K562 (cell line): ENCODE results near the gene ARL8A. TPM values are rescaled to one million over a fixed set of nuclear protein-coding genes. Genes with fewer than 3 reads are reported as not detected.

Source experiments
- ATAC-seq: fragments of 200-7000 bp; cut with Tn5 transposase; 3 replicates; pipeline ENCODE4 v1.9.1; 2020; ENCODE audit warnings: moderate library complexity
- BruUV-seq: library from RNA; stranded (reverse); fragments of 400-500 nt; replicated peaks from 2 replicates; lab custom pipeline; 2021; lab: Mats Ljungman, UMichigan
- CTCF ChIA-PET: fragments of 300-600 bp; formaldehyde crosslinking; extraction: SDS; loops from one replicate; lab custom pipeline; 2021; ENCODE audit warnings: low intra/inter-chr PET ratio; lab: Yijun Ruan, JAX
- POLR2A ChIA-PET: fragments of 300-600, 350-650 bp; sonication (Branson Sonifier 250); formaldehyde crosslinking; extraction: SDS; loops from one replicate; lab custom pipeline; 2021; ENCODE audit warnings: antibody characterized with exemption, inconsistent platforms; lab: Yijun Ruan, JAX
- DNase-seq, 4 experiments: peaks; one replicate each; pipeline versions ENCODE4 v3.0.0 to v3.0.0-alpha.2; 2011 to 2018; ENCODE audit warnings: low spot score in 3 of 4, mixed read lengths in 3 of 4; ENCODE audit errors: extremely low read depth in 1 of 4
- FAIRE-seq: peaks from 2 replicates; lab custom pipeline; 2011; peaks lifted over from hg19 to GRCh38; lab: Jason Lieb, UNC
- H2AFZ ChIP-seq: 2 replicates; pipeline ENCODE4 v1.6.0; 2011; ENCODE audit warnings: low read depth, low read length, control low read depth, inconsistent platforms
- H3K27ac ChIP-seq: fragments of 200-600 bp; 3 replicates; pipeline ENCODE4 v1.8.0; 2011; ENCODE audit warnings: low read depth, mild to moderate bottlenecking, control low read depth, inconsistent platforms, low read length, moderate library complexity, mixed read lengths; ENCODE audit errors: extremely low read depth
- H3K27me3 ChIP-seq, 2 experiments: fragments of 300-600 bp in 1 of 2; 2 replicates in 1 of 2; 3 replicates in 1 of 2; pipeline versions ENCODE4 v1.6.0 to v1.8.0; 2011; ENCODE audit warnings: inconsistent platforms in 2 of 2, low read length in 2 of 2, mild to moderate bottlenecking in 1 of 2, mixed read lengths in 1 of 2, moderate library complexity in 1 of 2; ENCODE audit not compliant: control insufficient read depth in 2 of 2, insufficient read depth in 2 of 2
- H3K36me3 ChIP-seq: fragments of 300-600 bp; 3 replicates; pipeline ENCODE4 v1.8.0; 2011; ENCODE audit warnings: mild to moderate bottlenecking, low read length, inconsistent platforms; ENCODE audit not compliant: control insufficient read depth, insufficient read depth
- H3K4me1 ChIP-seq, 2 experiments: fragments of 200-600 bp in 1 of 2; replicated peaks in 1 of 2; 2 replicates in 1 of 2; 3 replicates in 1 of 2; pipeline versions ENCODE4 v1.5.1 to v1.8.0; 2011; ENCODE audit warnings: inconsistent platforms in 2 of 2, low read length in 2 of 2, mild to moderate bottlenecking in 1 of 2, mixed read lengths in 1 of 2, moderate library complexity in 1 of 2; ENCODE audit not compliant: control insufficient read depth in 2 of 2, insufficient read depth in 2 of 2
- H3K4me2 ChIP-seq: 2 replicates; pipeline ENCODE4 v1.6.1; 2011; ENCODE audit warnings: low read length, control low read depth, inconsistent platforms, mixed read lengths; ENCODE audit not compliant: insufficient read depth
- H3K4me3 ChIP-seq: fragments of 200-600 bp; sonication (generic), shearing (Covaris generic); 2 replicates; pipeline ENCODE4 v1.5.1; 2016; ENCODE audit warnings: control low read depth, inconsistent platforms
- H3K79me2 ChIP-seq: fragments of 200-600 bp; 3 replicates; pipeline ENCODE4 v1.8.0; 2011; ENCODE audit warnings: low read length, inconsistent platforms; ENCODE audit not compliant: control insufficient read depth, insufficient read depth
- H3K9ac ChIP-seq, 2 experiments: 2 replicates each; pipeline versions ENCODE4 v1.6.0 to v1.6.1; 2011; ENCODE audit warnings: low read depth in 2 of 2, low read length in 2 of 2, control low read depth in 1 of 2, inconsistent platforms in 1 of 2, mild to moderate bottlenecking in 1 of 2, mixed read lengths in 1 of 2; ENCODE audit not compliant: insufficient read depth in 1 of 2
- H3K9me1 ChIP-seq: one replicate; pipeline ENCODE4 v1.6.0; 2011; ENCODE audit warnings: inconsistent platforms, mild to moderate bottlenecking, low read length, moderate library complexity; ENCODE audit not compliant: control insufficient read depth, insufficient read depth
- H3K9me3 ChIP-seq: replicated peaks from 2 replicates; pipeline ENCODE4 v1.5.1; 2011; ENCODE audit warnings: low read depth, low read length, inconsistent platforms; ENCODE audit not compliant: control insufficient read depth, insufficient read depth
- H4K20me1 ChIP-seq: replicated peaks from 2 replicates; pipeline ENCODE4 v1.6.1; 2011; ENCODE audit warnings: low read length, inconsistent platforms, mixed read lengths; ENCODE audit not compliant: control insufficient read depth, insufficient read depth
- MEIS2 ChIP-seq: fragments of 450-650 bp; IDR thresholded peaks from 2 replicates; pipeline ENCODE4 v1.6.1; 2014; ENCODE audit warnings: mild to moderate bottlenecking; ENCODE audit not compliant: partially characterized antibody
- WGBS: fragments of 100-300 bp; shearing (Covaris generic); methylation state at CpG from one replicate; pipeline ENCODE4 v1.1.6; 2016; ENCODE audit warnings: low coverage, mixed read lengths; ENCODE audit not compliant: insufficient coverage; ENCODE audit errors: missing lambda C conversion rate; 5-methylcytosine and 5-hydroxymethylcytosine counted together
- in situ Hi-C: fragments of 300-500 bp; cut with MboI; formaldehyde crosslinking; loops from 4 replicates; pipeline ENCODE4 v1.15.0; 2018; ENCODE audit warnings: inconsistent platforms, mixed read lengths
- intact Hi-C: fragments of 100-400 bp; cut with micrococcal nuclease; formaldehyde crosslinking; loops from 2 replicates; pipeline ENCODE4 v1.14.2; 2022
- polyA plus RNA-seq, 8 experiments: library from polyadenylated mRNA; depleted of rRNA in 4 of 8; stranded (reverse) in 5 of 8; unstranded in 3 of 8; fragments of >200 nt; fragmentation: Nextera tagmentation in 2 of 8; fragmentation: Illumina TruSeq in 1 of 8; extraction: Ambion mirVana in 2 of 8; extraction: Trizol in 1 of 8; gene quantifications; 2 replicates each; pipeline versions ENCODE4 v1.2.1 to v1.2.3, GENCODE V29; 2011 to 2014; ENCODE audit warnings: inconsistent platforms in 1 of 8, missing spikeins in 1 of 8
- total RNA-seq, 7 experiments: library from RNA; depleted of rRNA in 6 of 7; stranded (reverse); fragments of >200 nt in 6 of 7; fragmentation: Illumina TruSeq in 2 of 7; extraction: Trizol in 2 of 7; gene quantifications; 2 replicates each; pipeline versions ENCODE4 v1.2.1 to v1.2.3, GENCODE V29; 2011 to 2021; ENCODE audit warnings: low replicate concordance in 1 of 7
- TF ChIP-seq, protein P1 (sequence below), 2 experiments: IDR thresholded peaks in 1 of 2; conservative IDR thresholded peaks in 1 of 2; 2 replicates each; pipeline ENCODE4 v1.6.1; 2016; ENCODE audit warnings: low read depth in 2 of 2, mild to moderate bottlenecking in 1 of 2, missing compliant biosample characterization in 1 of 2, missing genetic modification characterization in 1 of 2, moderate library complexity in 1 of 2
- TF ChIP-seq, protein P2 (sequence below): fragments of 450-650 bp; IDR thresholded peaks from 2 replicates; pipeline ENCODE4 v1.6.1; 2016

Gene ARL8A
- total and polyA plus RNA-seq, 9 of the 15 experiments (the other 6 are each of a cell fraction or from before 2014, with no cell fraction given), result 0.17 to 27.3 (median 15.6) TPM

DNA sequence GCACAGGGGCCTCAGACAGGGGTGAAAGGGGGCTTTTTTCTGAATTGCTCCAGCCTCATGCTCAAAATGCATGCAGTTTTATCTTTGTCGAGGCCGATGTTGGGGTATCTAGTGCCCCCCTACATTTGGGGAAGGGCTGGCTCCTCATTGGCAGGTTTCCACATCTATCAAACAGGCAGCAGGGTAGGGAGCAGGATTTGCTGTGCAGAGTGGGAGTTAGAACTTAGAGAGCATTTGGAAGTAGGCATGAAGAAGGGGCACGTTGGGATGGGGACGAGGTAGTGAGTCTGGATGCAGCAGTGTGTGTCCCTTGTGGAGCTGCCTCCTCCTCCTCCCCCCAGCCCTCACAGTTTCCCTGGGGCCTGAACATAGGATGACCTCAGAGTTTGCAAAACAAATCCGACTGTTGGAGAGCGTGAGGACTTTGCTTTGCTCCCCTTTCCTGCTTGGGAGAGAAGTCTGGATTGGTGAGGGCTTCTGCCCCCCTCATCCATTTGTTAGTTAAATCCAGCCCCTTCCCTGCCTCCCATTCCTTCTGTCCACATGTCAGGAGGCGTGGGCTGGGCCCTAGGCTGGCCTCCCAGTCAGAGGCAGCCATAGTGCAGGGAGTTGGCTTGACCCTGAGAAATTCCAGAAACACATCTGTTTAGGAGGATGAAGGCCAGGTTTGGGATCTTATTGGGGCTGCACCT, 58.7 kb downstream of the ARL8A start:
- H3K79me2 ChIP-seq, result no peaks in the 10 kb centered on the region
- H3K4me2 ChIP-seq, result no peak overlapping the region
- ChIA-PET CTCF (no interaction called here), POLR2A (interaction anchor here (0.6 to 1.0 kb wide), 2 partner anchors 27 to 68 kb away, joined by 3 read pairs; no protein-coding TSS in a partner anchor)
- peaks cover 0 to 12% of the 10 kb centered on the region in 2 experiments; a peak in 1 of 5 replicates for H3K4me1 ChIP-seq
- no peaks in the 10 kb centered on the region for H3K9me1 ChIP-seq
- no peak overlapping the region for H2AFZ ChIP-seq
- TF ChIP-seq MEIS2, result no peak
- TF ChIP-seq, protein P1, sequence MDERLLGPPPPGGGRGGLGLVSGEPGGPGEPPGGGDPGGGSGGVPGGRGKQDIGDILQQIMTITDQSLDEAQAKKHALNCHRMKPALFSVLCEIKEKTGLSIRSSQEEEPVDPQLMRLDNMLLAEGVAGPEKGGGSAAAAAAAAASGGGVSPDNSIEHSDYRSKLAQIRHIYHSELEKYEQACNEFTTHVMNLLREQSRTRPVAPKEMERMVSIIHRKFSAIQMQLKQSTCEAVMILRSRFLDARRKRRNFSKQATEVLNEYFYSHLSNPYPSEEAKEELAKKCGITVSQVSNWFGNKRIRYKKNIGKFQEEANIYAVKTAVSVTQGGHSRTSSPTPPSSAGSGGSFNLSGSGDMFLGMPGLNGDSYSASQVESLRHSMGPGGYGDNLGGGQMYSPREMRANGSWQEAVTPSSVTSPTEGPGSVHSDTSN (CRISPR knock-in tag; IDR thresholded peaks at IDR 0.05; ENCODE audit: low read depth), result no peak
- TF ChIP-seq, protein P1 (tag; conservative IDR thresholded peaks at IDR 0.05; ENCODE audit: low read depth), result 0 out of 2 replicates have a peak, but pooled peaks have one; percentile 19
- TF ChIP-seq, protein P2, sequence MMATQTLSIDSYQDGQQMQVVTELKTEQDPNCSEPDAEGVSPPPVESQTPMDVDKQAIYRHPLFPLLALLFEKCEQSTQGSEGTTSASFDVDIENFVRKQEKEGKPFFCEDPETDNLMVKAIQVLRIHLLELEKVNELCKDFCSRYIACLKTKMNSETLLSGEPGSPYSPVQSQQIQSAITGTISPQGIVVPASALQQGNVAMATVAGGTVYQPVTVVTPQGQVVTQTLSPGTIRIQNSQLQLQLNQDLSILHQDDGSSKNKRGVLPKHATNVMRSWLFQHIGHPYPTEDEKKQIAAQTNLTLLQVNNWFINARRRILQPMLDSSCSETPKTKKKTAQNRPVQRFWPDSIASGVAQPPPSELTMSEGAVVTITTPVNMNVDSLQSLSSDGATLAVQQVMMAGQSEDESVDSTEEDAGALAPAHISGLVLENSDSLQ, result peak; percentile 75; the same call in 1 of the 2 replicates
- BruUV-seq, result no TSS peak
- H3K36me3 ChIP-seq, result no peaks in the 10 kb centered on the region
- H3K9me3 ChIP-seq, result no peaks in the 10 kb centered on the region
- in situ Hi-C loops, result no loop called here
- no peak overlapping the region for H3K27ac ChIP-seq
- FAIRE-seq (no peak), ATAC-seq (peak; percentile 44), DNase-seq (peak in 2 of 4 experiments; percentile 7 to 9)
- H3K4me3 ChIP-seq, result no peak overlapping the region
- no peaks in the 10 kb centered on the region; the same call in 1 of the 2 replicates for H4K20me1 ChIP-seq
- 12% methylated on average over 7 of the region's 7 CpGs for WGBS
- peak overlapping the region in 1 of 2 experiments; percentile 40; a peak in 1 of 4 replicates for H3K9ac ChIP-seq
- intact Hi-C loops, result no loop called here
- peaks cover 6 to 30% of the 10 kb centered on the region in 2 experiments; a peak in 4 of 5 replicates for H3K27me3 ChIP-seq
